Measurements from ENCODE around the gene USP30. TPM values are rescaled to one million over a fixed set of nuclear protein-coding genes. Genes with fewer than 3 reads are reported as not detected.

The USP30 gene
- total RNA-seq, 2 experiments from 2014 or later, result 21.8 to 23.0 TPM

DNA sequence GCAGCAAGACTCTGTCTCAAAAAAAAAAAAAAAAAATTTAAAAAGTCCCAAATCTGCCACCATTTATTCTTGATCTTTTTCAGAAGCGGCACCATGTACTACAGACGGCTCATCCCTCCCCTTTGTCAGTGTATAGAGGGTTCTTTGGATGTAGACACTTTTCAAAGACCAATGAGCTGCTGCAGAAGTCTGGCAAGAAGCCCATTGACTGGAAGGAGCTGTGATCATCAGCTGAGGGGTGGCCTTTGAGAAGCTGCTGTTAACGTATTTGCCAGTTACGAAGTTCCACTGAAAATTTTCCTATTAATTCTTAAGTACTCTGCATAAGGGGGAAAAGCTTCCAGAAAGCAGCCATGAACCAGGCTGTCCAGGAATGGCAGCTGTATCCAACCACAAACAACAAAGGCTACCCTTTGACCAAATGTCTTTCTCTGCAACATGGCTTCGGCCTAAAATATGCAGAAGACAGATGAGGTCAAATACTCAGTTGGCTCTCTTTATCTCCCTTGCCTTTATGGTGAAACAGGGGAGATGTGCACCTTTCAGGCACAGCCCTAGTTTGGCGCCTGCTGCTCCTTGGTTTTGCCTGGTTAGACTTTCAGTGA is 57.5 kb downstream of the USP30 start:
- ChIA-PET CTCF (no interaction called here), POLR2A (interaction anchor here (0.6 to 2.5 kb wide), 2 partner anchors 10 to 15 kb away, joined by 3 to 10 read pairs; no protein-coding TSS in a partner anchor)
- Histone ChIP-seq H3K4me3 (ENCODE audit: low read length) (no peak overlapping the region), H3K4me1 (ENCODE audit: insufficient read depth, low read length) (peaks cover 11% of the 10 kb centered on the region), H3K27ac (ENCODE audit: low read depth in 1 of 2, low read length in 2 of 2) (no peak overlapping the region), H3K27me3 (ENCODE audit: control insufficient read depth in 1 of 2, insufficient read depth in 2 of 2, low read length in 2 of 2) (no peaks in the 10 kb centered on the region), H3K9me3 (ENCODE audit: control insufficient read depth in 1 of 2, insufficient read depth in 1 of 2, low read length in 2 of 2) (no peaks in the 10 kb centered on the region), H3K36me3 (ENCODE audit: insufficient read depth, low read length) (peaks cover 24% of the 10 kb centered on the region)
- peaks cover 39% of the 10 kb centered on the region for H3K36me3 Mint-ChIP-seq (ENCODE audit: low read depth)
- TF ChIP-seq, protein P1, sequence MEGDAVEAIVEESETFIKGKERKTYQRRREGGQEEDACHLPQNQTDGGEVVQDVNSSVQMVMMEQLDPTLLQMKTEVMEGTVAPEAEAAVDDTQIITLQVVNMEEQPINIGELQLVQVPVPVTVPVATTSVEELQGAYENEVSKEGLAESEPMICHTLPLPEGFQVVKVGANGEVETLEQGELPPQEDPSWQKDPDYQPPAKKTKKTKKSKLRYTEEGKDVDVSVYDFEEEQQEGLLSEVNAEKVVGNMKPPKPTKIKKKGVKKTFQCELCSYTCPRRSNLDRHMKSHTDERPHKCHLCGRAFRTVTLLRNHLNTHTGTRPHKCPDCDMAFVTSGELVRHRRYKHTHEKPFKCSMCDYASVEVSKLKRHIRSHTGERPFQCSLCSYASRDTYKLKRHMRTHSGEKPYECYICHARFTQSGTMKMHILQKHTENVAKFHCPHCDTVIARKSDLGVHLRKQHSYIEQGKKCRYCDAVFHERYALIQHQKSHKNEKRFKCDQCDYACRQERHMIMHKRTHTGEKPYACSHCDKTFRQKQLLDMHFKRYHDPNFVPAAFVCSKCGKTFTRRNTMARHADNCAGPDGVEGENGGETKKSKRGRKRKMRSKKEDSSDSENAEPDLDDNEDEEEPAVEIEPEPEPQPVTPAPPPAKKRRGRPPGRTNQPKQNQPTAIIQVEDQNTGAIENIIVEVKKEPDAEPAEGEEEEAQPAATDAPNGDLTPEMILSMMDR (IDR thresholded peaks at IDR 0.05), result no peak
- H3K4me3 Mint-ChIP-seq, result peak overlapping the region; percentile 88
- ATAC-seq (ENCODE audit: poor library complexity) (no peak), DNase-seq (no peak)
- no peaks in the 10 kb centered on the region for H3K9me3 Mint-ChIP-seq
- H3K27ac Mint-ChIP-seq, result peak overlapping the region; percentile 85
- peaks cover 30% of the 10 kb centered on the region for H3K4me1 Mint-ChIP-seq (ENCODE audit: low read depth)
- H3K27me3 Mint-ChIP-seq, result no peaks in the 10 kb centered on the region
- intact Hi-C loops (cut with DNase I, micrococcal nuclease), result loop anchor here in 1 of 2 experiments (5.0 kb wide), 1 partner anchor 277 kb away; no protein-coding TSS in a partner anchor

DNA sequence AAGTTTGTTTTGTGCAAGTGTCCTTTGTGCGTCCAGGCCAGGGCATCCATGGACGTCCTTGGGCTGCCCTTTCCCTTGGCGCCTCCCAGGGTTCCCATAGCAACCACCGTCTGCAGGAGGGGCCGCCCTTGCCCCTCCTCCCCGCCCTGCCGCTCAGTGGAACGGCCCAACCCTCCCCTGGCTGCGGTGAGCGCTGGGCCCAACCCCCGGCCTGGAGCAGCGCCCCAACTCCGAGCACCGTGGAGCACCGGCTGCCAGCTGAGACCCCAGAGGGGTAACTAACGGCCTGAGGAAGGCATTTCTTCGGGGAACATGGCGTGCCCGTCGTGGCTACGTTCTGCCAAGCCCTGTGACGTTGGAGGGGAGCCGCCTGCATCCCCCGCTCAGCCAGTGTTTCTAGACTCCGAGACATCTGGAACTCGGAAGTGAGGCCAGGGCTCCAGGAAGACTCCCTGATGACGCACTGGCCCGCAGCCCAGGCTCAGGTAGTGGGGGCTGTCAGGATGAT is 58.7 kb downstream of the USP30 start:
- no peaks in the 10 kb centered on the region for H3K9me3 Mint-ChIP-seq
- ChIA-PET POLR2A (interaction anchor here (1.4 to 2.5 kb wide), 2 partner anchors 12 to 44 kb away, joined by 10 to 12 read pairs; no protein-coding TSS in a partner anchor), CTCF (interaction anchor here (1.2 to 1.7 kb wide), 3 partner anchors 11 to 494 kb away, joined by 3 to 28 read pairs (median 10); partner anchors contain the start of gene ALKBH2)
- Histone ChIP-seq H3K4me1 (ENCODE audit: insufficient read depth, low read length) (peaks cover 18% of the 10 kb centered on the region), H3K4me3 (ENCODE audit: low read length) (peak overlapping the region; percentile 67), H3K9me3 (ENCODE audit: control insufficient read depth in 1 of 2, insufficient read depth in 1 of 2, low read length in 2 of 2) (no peaks in the 10 kb centered on the region), H3K27ac (ENCODE audit: low read depth in 1 of 2, low read length in 2 of 2) (peak overlapping the region; percentile 56 to 57), H3K27me3 (ENCODE audit: control insufficient read depth in 1 of 2, insufficient read depth in 2 of 2, low read length in 2 of 2) (no peaks in the 10 kb centered on the region), H3K36me3 (ENCODE audit: insufficient read depth, low read length) (peaks cover 12% of the 10 kb centered on the region)
- H3K4me3 Mint-ChIP-seq, result peak overlapping the region; percentile 88
- ATAC-seq (ENCODE audit: poor library complexity), result peak; percentile 83
- TF ChIP-seq, protein P1 (IDR thresholded peaks at IDR 0.05), result no peak
- peaks cover 28% of the 10 kb centered on the region for H3K36me3 Mint-ChIP-seq (ENCODE audit: low read depth)
- peak in 13 of 14 experiments; percentile 23 to 79 (median 50) for DNase-seq
- no peaks in the 10 kb centered on the region for H3K27me3 Mint-ChIP-seq
- peak overlapping the region; percentile 85 for H3K27ac Mint-ChIP-seq
- intact Hi-C loops (cut with DNase I, micrococcal nuclease), result loop anchor here in 1 of 2 experiments (5.0 kb wide), 1 partner anchor 276 kb away; no protein-coding TSS in a partner anchor
- H3K4me1 Mint-ChIP-seq (ENCODE audit: low read depth), result peaks cover 41% of the 10 kb centered on the region

DNA sequence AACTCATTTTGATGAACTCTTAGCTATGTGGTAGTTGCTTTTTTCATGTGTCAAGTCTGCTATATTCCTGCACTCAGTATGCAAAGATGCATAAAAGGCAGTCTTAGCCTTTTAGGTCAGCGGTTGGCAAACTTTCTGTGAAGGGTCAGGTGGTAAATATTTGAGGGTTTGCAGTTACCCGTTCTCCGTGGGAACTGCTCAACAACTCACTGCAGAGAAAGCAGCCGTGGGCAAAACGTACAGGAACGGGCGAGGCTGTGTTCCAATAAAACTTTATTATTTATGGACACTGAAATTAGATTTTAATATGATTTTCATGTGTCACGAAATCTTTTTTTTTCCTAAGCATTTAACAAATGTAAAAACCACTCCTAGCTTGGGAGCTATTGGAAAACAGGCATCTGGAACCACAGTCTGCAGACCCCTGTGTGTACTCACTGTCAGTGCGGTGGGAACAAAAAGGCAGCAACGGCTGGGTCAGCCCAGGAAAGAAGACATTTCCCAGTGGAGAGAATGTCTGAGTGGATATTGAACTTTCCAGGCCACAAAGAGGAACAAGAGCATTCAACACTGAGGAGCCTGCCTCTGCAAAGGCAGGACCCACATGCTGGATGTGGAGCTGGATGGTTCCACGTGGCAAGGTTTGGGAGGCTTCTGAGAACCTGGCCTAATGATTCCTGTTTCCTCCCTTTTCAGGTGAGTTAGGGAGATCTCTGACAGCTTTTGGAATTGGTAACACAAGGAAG is 60.5 kb downstream of the USP30 start:
- H3K4me3 ChIP-seq (ENCODE audit: low read length), result no peak overlapping the region
- TF ChIP-seq, protein P1 (IDR thresholded peaks at IDR 0.05), result no peak
- no peaks in the 10 kb centered on the region for H3K27me3 ChIP-seq (ENCODE audit: control insufficient read depth in 1 of 2, insufficient read depth in 2 of 2, low read length in 2 of 2)
- ChIA-PET CTCF (interaction anchor here (1.3 to 1.7 kb wide), 3 partner anchors 12 to 496 kb away, joined by 3 to 28 read pairs (median 7); no protein-coding TSS in a partner anchor), POLR2A (interaction anchor here (1.2 kb wide), 1 partner anchor 16 kb away, joined by 3 read pairs; no protein-coding TSS in a partner anchor)
- H3K27ac ChIP-seq (ENCODE audit: low read depth in 1 of 2, low read length in 2 of 2), result no peak overlapping the region
- no peaks in the 10 kb centered on the region for H3K9me3 Mint-ChIP-seq
- peaks cover 14% of the 10 kb centered on the region for H3K36me3 Mint-ChIP-seq (ENCODE audit: low read depth)
- H3K27me3 Mint-ChIP-seq, result no peaks in the 10 kb centered on the region
- H3K36me3 ChIP-seq (ENCODE audit: insufficient read depth, low read length), result peaks cover 3% of the 10 kb centered on the region
- no peaks in the 10 kb centered on the region for H3K9me3 ChIP-seq (ENCODE audit: control insufficient read depth in 1 of 2, insufficient read depth in 1 of 2, low read length in 2 of 2)
- no peak for DNase-seq
- H3K4me1 Mint-ChIP-seq (ENCODE audit: low read depth), result peaks cover 41% of the 10 kb centered on the region
- ATAC-seq (ENCODE audit: poor library complexity), result no peak
- intact Hi-C loops (cut with DNase I, micrococcal nuclease), result loop anchor here (2.0 to 5.0 kb wide), 3 partner anchors 272 to 280 kb away; no protein-coding TSS in a partner anchor
- peaks cover 19% of the 10 kb centered on the region for H3K4me1 ChIP-seq (ENCODE audit: insufficient read depth, low read length)
- H3K4me3 Mint-ChIP-seq, result no peak overlapping the region
- H3K27ac Mint-ChIP-seq, result no peak overlapping the region
